Muscle of back (tissue), 13 donors: ENCODE measurements around the gene MCTP2. TPM values are rescaled to one million over a fixed set of nuclear protein-coding genes. Genes with fewer than 3 reads are reported as not detected.
A peak's percentile ranks its signal among the peaks of the same experiment; 100 is the strongest.

Experiments
- DNase-seq, 3 donors: peaks; one replicate each; pipeline versions ENCODE4 v3.0.0 to v3.0.0-alpha.2; 2013
- long read RNA-seq, 9 donors: transcript quantifications; one replicate each; lab custom pipeline, GENCODE V29; 2026
- polyA plus RNA-seq, 10 donors: library from polyadenylated mRNA; unstranded; fragments of 120-200 nt; gene quantifications; one replicate each; pipeline ENCODE4 v1.2.1, GENCODE V29; 2013; ENCODE audit not compliant: insufficient read length in 10 of 10

MCTP2 gene
- 1 to 10 TPM in 1 of 10 donors, under 1 TPM in 9; 0.19 to 1.0 (median 0.64) TPM for polyA plus RNA-seq
- long read RNA-seq, donor 1, result 0 reads
- long read RNA-seq, donor 2, result 0 reads
- long read RNA-seq, donor 3, result 0 reads
- long read RNA-seq, donor 4, result 0 reads
- long read RNA-seq, donor 5, result 0 reads
- long read RNA-seq, donor 6, result 0 reads
- long read RNA-seq, donor 7, result 0 reads
- long read RNA-seq, donor 8, result 0 reads
- long read RNA-seq, donor 9, result 0 reads

GRCh38 chr15:94230883-94231722, at the start of gene MCTP2:
MCTP2 (plus strand) TSS chr15:94231561; CDS start chr15:94298266, 66,705 bp downstream.
- peak; percentile 46 to 81 (median 56) for DNase-seq

GRCh38 chr15:94182883-94183282, 48.5 kb upstream of the MCTP2 start:
- DNase-seq, result no peak

GRCh38 chr15:94185547-94186236, 45.7 kb upstream of the MCTP2 start:
- no peak for DNase-seq

GRCh38 chr15:94186770-94187331, 44.5 kb upstream of the MCTP2 start:
- no peak for DNase-seq

GRCh38 chr15:94193906-94194305, 37.5 kb upstream of the MCTP2 start:
- DNase-seq, result no peak

- no peak for DNase-seq
These were observed 34.8 kb upstream of the MCTP2 start for GRCh38 chr15:94196531-94196930.

- no peak for DNase-seq
These were observed 32.7 kb upstream of the MCTP2 start for GRCh38 chr15:94198633-94199032.

- DNase-seq, result no peak
These were observed 31.6 kb upstream of the MCTP2 start for GRCh38 chr15:94199725-94200124.

- no peak for DNase-seq
These were observed 28.1 kb upstream of the MCTP2 start for GRCh38 chr15:94203306-94203705.

GRCh38 chr15:94205366-94205765, 26.0 kb upstream of the MCTP2 start:
- peak in 2 of 3 donors; percentile 5 to 57 for DNase-seq

- peak in 2 of 3 donors; percentile 8 to 84 for DNase-seq
These were observed 24.7 kb upstream of the MCTP2 start for GRCh38 chr15:94206463-94207167.

- no peak for DNase-seq
These were observed 19.1 kb upstream of the MCTP2 start for GRCh38 chr15:94212291-94212690.

- no peak for DNase-seq
These were observed 5.7 kb upstream of the MCTP2 start for GRCh38 chr15:94225616-94226015.

- no peak for DNase-seq
These were observed 2.8 kb upstream of the MCTP2 start for GRCh38 chr15:94228611-94229010.

GRCh38 chr15:94229591-94230369, 1.6 kb upstream of the MCTP2 start:
- no peak for DNase-seq

- peak in 1 of 3 donors; percentile 18 for DNase-seq
These were observed 904 bp upstream of the MCTP2 start for GRCh38 chr15:94230431-94230882.

- peak in 1 of 3 donors; percentile 37 for DNase-seq
These were observed 535 bp downstream of the MCTP2 start for GRCh38 chr15:94231723-94232468.

GRCh38 chr15:94233441-94233840, 2.1 kb downstream of the MCTP2 start:
- no peak for DNase-seq

GRCh38 chr15:94234300-94234699, 2.9 kb downstream of the MCTP2 start:
- no peak for DNase-seq

- DNase-seq, result no peak
These were observed 3.7 kb downstream of the MCTP2 start for GRCh38 chr15:94235041-94235440.
